Brain microvascular endothelial cell (primary cell): ENCODE measurements around the gene CTU2.

ENCODE experiments used
- DNase-seq: peaks from one replicate; pipeline ENCODE4 v3.0.0-alpha.2; 2020
- H3K27ac ChIP-seq: fragments of 250-450 bp; sonication (Bioruptor Pico); 2 replicates; pipeline ENCODE4 v1.5.1; 2020; ENCODE audit warnings: mild to moderate bottlenecking, moderate library complexity
- H3K27me3 ChIP-seq: fragments of 250-450 bp; sonication (Bioruptor Pico); replicated peaks from 2 replicates; pipeline ENCODE4 v1.5.1; 2020; ENCODE audit warnings: mild to moderate bottlenecking
- H3K36me3 ChIP-seq: fragments of 250-450 bp; sonication (Bioruptor Pico); replicated peaks from 2 replicates; pipeline ENCODE4 v1.5.1; 2020; ENCODE audit warnings: mild to moderate bottlenecking
- H3K4me3 ChIP-seq: 2 replicates; pipeline ENCODE4 v1.5.1; 2011; ENCODE audit warnings: low read depth, mild to moderate bottlenecking, control low read depth, low read length, moderate library complexity
- CTCF ChIP-seq: IDR thresholded peaks from 2 replicates; pipeline ENCODE4 v1.5.1; 2011; ENCODE audit warnings: low read depth, mild to moderate bottlenecking, moderate library complexity, low read length, control low read depth, inconsistent platforms; ENCODE audit errors: missing control alignments
- in situ Hi-C: cut with HindIII; loops from 2 replicates; pipeline ENCODE4 v1.10.0; 2017; ENCODE audit warnings: low sequenced_read_pairs, low pct_ligation_motif_present

Gene CTU2

GRCh38 chr16:88678224-88678979, 27.9 kb upstream of the CTU2 start:
- DNase-seq: no peak
- Histone ChIP-seq H3K27me3 (no peaks in the 10 kb centered on the region), H3K4me3 (no peak overlapping the region), H3K36me3 (no peaks in the 10 kb centered on the region), H3K27ac (no peak overlapping the region)
- in situ Hi-C loops: no loop called here
- no peak for TF ChIP-seq CTCF

GRCh38 chr16:88680554-88681083, 25.7 kb upstream of the CTU2 start:
- Histone ChIP-seq H3K4me3 (no peak overlapping the region), H3K27ac (no peak overlapping the region), H3K27me3 (no peaks in the 10 kb centered on the region), H3K36me3 (no peaks in the 10 kb centered on the region)
- no peak for DNase-seq
- in situ Hi-C loops: loop anchor here (10.0 kb wide), 1 partner anchor 104 kb away; the partner anchor contains the start of gene PIEZO1
- no peak for TF ChIP-seq CTCF

- no peaks in the 10 kb centered on the region for H3K27me3 ChIP-seq
- H3K36me3 ChIP-seq: no peaks in the 10 kb centered on the region
- TF ChIP-seq CTCF: peak; percentile 51
- H3K4me3 ChIP-seq: no peak overlapping the region
- no peak for DNase-seq
- in situ Hi-C loops: loop anchor here (10.0 kb wide), 1 partner anchor 104 kb away; the partner anchor contains the start of gene PIEZO1
- H3K27ac ChIP-seq: no peak overlapping the region
These were observed 25.1 kb upstream of the CTU2 start for GRCh38 chr16:88681084-88681680.

GRCh38 chr16:88681709-88682451, 24.4 kb upstream of the CTU2 start:
- in situ Hi-C loops: loop anchor here (10.0 kb wide), 1 partner anchor 103 kb away; the partner anchor contains the start of gene PIEZO1
- TF ChIP-seq CTCF: no peak
- Histone ChIP-seq H3K36me3 (no peaks in the 10 kb centered on the region), H3K27me3 (no peaks in the 10 kb centered on the region), H3K27ac (no peak overlapping the region), H3K4me3 (no peak overlapping the region)
- DNase-seq: no peak

- peaks cover 2% of the 10 kb centered on the region for H3K27me3 ChIP-seq
- in situ Hi-C loops: loop anchor here (10.0 kb wide), 1 partner anchor 100 kb away; the partner anchor contains the start of gene PIEZO1
- H3K27ac ChIP-seq: no peak overlapping the region
- no peak overlapping the region for H3K4me3 ChIP-seq
- DNase-seq: no peak
- TF ChIP-seq CTCF: no peak
- no peaks in the 10 kb centered on the region for H3K36me3 ChIP-seq
These were observed 21.6 kb upstream of the CTU2 start for GRCh38 chr16:88684569-88685155.
